Measurements from ENCODE around the gene BCOR. TPM values are rescaled to one million over a fixed set of nuclear protein-coding genes. Genes with fewer than 3 reads are reported as not detected.

Gene BCOR
- total and polyA plus RNA-seq, 2 of the 13 experiments (the other 11 are each of a cell fraction or from before 2014, with no cell fraction given) = 14.3 to 15.2 TPM

- TF ChIP-seq, protein P1, sequence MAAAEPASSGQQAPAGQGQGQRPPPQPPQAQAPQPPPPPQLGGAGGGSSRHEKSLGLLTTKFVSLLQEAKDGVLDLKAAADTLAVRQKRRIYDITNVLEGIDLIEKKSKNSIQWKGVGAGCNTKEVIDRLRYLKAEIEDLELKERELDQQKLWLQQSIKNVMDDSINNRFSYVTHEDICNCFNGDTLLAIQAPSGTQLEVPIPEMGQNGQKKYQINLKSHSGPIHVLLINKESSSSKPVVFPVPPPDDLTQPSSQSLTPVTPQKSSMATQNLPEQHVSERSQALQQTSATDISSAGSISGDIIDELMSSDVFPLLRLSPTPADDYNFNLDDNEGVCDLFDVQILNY (CRISPR knock-in tag; conservative IDR thresholded peaks at IDR 0.05) = no peak
- TF ChIP-seq PITX1 (CRISPR knock-in tag; IDR thresholded peaks at IDR 0.05) (no peak), ZNF569 (CRISPR knock-in tag; IDR thresholded peaks at IDR 0.05; ENCODE audit: borderline replicate concordance) (no peak), GATAD1 (CRISPR knock-in tag; IDR thresholded peaks at IDR 0.05) (no peak), NFIB (CRISPR knock-in tag; IDR thresholded peaks at IDR 0.05; ENCODE audit: borderline replicate concordance) (no peak), MATR3 (CRISPR knock-in tag; IDR thresholded peaks at IDR 0.05) (no peak), SPEN (CRISPR knock-in tag; IDR thresholded peaks at IDR 0.05; ENCODE audit: low read depth) (peak; percentile 19; the same call in 1 of the 2 replicates), RARA (CRISPR knock-in tag; IDR thresholded peaks at IDR 0.05) (peak; percentile 54), ZNF383 (CRISPR knock-in tag; IDR thresholded peaks at IDR 0.05; ENCODE audit: borderline replicate concordance) (no peak), NR2F6 (IDR thresholded peaks at IDR 0.05) (no peak), NR2F6 (CRISPR knock-in tag; IDR thresholded peaks at IDR 0.05) (0 out of 2 replicates have a peak, but pooled peaks have one; percentile 13), HNF4A (CRISPR knock-in tag; IDR thresholded peaks at IDR 0.05) (peak; percentile 62), RFXANK (CRISPR knock-in tag; IDR thresholded peaks at IDR 0.05) (no peak), MNT (IDR thresholded peaks at IDR 0.05) (no peak), AHDC1 (CRISPR knock-in tag; IDR thresholded peaks at IDR 0.05; ENCODE audit: borderline replicate concordance) (no peak), RCOR2 (CRISPR knock-in tag; IDR thresholded peaks at IDR 0.05) (no peak), ZNF30 (CRISPR knock-in tag; IDR thresholded peaks at IDR 0.05) (no peak), WIZ (CRISPR knock-in tag; IDR thresholded peaks at IDR 0.05) (no peak)
- TF ChIP-seq, protein P2, sequence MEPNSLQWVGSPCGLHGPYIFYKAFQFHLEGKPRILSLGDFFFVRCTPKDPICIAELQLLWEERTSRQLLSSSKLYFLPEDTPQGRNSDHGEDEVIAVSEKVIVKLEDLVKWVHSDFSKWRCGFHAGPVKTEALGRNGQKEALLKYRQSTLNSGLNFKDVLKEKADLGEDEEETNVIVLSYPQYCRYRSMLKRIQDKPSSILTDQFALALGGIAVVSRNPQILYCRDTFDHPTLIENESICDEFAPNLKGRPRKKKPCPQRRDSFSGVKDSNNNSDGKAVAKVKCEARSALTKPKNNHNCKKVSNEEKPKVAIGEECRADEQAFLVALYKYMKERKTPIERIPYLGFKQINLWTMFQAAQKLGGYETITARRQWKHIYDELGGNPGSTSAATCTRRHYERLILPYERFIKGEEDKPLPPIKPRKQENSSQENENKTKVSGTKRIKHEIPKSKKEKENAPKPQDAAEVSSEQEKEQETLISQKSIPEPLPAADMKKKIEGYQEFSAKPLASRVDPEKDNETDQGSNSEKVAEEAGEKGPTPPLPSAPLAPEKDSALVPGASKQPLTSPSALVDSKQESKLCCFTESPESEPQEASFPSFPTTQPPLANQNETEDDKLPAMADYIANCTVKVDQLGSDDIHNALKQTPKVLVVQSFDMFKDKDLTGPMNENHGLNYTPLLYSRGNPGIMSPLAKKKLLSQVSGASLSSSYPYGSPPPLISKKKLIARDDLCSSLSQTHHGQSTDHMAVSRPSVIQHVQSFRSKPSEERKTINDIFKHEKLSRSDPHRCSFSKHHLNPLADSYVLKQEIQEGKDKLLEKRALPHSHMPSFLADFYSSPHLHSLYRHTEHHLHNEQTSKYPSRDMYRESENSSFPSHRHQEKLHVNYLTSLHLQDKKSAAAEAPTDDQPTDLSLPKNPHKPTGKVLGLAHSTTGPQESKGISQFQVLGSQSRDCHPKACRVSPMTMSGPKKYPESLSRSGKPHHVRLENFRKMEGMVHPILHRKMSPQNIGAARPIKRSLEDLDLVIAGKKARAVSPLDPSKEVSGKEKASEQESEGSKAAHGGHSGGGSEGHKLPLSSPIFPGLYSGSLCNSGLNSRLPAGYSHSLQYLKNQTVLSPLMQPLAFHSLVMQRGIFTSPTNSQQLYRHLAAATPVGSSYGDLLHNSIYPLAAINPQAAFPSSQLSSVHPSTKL (CRISPR knock-in tag; IDR thresholded peaks at IDR 0.05) = peak; percentile 40; the same call in 1 of the 2 replicates
Observed at GRCh38 chrX:40010550-40011321, 87.0 kb downstream of the BCOR start (continued).
